Esophagus muscularis mucosa (tissue), 4 donors: ENCODE measurements around the gene ZNF135.

Experiments
- CTCF ChIP-seq, 3 experiments: fragments of 200-600 bp in 2 of 3; fragments of 450-650 bp in 1 of 3; sonication (generic) in 2 of 3; IDR thresholded peaks; one replicate each; pipeline ENCODE4 v1.5.1; 2017 to 2019; ENCODE audit warnings: antibody characterized with exemption in 3 of 3, mild to moderate bottlenecking in 2 of 3, moderate library complexity in 1 of 3
- EP300 ChIP-seq: sonication (generic); formaldehyde crosslinking; IDR thresholded peaks from one replicate; pipeline ENCODE4 v1.6.1; 2017; ENCODE audit warnings: antibody characterized with exemption
- POLR2A ChIP-seq: fragments of 450-650 bp; IDR thresholded peaks from one replicate; pipeline ENCODE4 v1.6.1; 2017; ENCODE audit warnings: antibody characterized with exemption, moderate library complexity, mild to moderate bottlenecking, low read depth
- POLR2AphosphoS5 ChIP-seq, 2 donors: sonication (generic); formaldehyde crosslinking; IDR thresholded peaks; one replicate each; pipeline ENCODE4 v1.6.1; 2017; ENCODE audit warnings: antibody characterized with exemption in 2 of 2

- no peak for TF ChIP-seq CTCF (IDR thresholded peaks at IDR 0.05)
- TF ChIP-seq POLR2A: no peak
- TF ChIP-seq POLR2AphosphoS5 (IDR thresholded peaks at IDR 0.05): no peak
- TF ChIP-seq EP300: no peak
Measured at GRCh38 chr19:58108546-58108817, 49.4 kb downstream of the ZNF135 start.
